HG03442 (cell line): ENCODE results near the gene PP2D1.
"Not testable (repeated sequence)": the region's sequence is repeated elsewhere in the genome, so short reads cannot be mapped to it uniquely, and the experiment has no call there.

Experiments used
- ATAC-seq: cut with Tn5 transposase; IDR thresholded peaks from one replicate; pipeline ENCODE4 v1.9.1; 2021; ENCODE audit warnings: mild to moderate bottlenecking, moderate library complexity; ENCODE audit not compliant: unreplicated experiment

Gene PP2D1

GRCh38 chr3:19972054-19972453 lies 40.0 kb downstream of the PP2D1 start:
- ATAC-seq: no peak

DNA sequence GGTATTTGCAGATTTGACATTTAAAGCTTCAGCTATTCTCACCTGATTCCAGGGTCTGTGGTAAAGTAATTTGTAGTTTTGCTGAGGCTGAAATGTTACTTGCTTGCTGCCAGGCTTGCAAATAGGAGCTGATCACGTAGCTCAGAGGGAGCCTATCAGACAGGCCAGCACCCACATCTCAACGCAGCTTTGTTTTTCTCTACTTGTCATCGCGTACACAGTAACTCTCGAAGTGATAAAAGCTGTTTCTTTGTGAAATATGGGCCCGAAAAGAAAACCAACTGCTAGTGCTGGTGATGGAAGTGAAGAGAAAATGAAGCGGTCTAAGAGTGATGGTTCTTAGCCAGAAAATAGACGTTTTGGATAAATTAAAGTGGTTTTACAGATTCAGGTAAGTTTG lies 41.7 kb downstream of the PP2D1 start:
- ATAC-seq: no peak

GRCh38 chr3:19967812-19968211 lies 44.3 kb downstream of the PP2D1 start:
- ATAC-seq: no peak

DNA sequence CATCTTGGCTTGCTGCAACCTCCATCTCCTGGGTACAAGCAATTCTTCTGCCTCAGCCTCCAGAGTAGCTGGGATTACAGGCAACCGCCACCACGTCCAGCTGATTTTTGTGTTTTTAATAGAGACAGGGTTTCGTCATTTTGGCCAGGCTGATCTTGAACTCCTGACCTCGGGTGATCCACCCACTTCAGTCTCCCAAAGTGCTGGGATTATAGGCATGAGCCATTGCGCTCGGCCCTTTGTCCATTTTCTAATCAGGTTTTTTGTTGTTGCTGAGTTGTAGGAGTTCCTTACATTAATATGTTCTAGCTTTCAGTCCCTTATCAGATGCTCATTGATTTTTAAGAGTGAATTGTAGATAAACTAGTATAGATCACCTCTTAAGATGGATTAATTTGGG lies 44.9 kb downstream of the PP2D1 start:
- no peak for ATAC-seq

GRCh38 chr3:19961960-19962359 lies 50.1 kb downstream of the PP2D1 start:
- ATAC-seq: no peak

- ATAC-seq: no peak
Observed at GRCh38 chr3:19960696-19961095, 51.4 kb downstream of the PP2D1 start.

GRCh38 chr3:19959505-19959904 lies 52.6 kb downstream of the PP2D1 start:
- ATAC-seq: no peak

DNA sequence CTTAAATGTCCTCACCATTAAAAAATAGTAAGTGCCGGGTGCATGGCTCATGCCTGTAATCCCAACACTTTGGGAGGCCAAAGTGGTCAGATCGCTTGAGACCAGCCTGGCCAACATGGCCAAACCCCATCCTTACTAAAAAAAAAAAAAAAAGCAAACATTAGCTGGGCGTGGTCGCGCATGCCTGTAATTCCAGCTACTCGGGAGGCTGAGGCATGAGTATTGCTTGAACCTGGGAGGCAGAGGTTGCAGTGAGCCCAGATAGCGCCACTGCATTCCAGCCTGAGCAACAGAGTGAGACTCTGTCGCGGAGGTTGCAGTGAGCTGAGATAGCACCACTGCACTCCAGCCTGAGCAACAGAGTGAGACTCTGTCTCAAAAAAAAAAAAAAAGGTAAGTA lies 54.7 kb downstream of the PP2D1 start:
- not testable (repeated sequence) for ATAC-seq

DNA sequence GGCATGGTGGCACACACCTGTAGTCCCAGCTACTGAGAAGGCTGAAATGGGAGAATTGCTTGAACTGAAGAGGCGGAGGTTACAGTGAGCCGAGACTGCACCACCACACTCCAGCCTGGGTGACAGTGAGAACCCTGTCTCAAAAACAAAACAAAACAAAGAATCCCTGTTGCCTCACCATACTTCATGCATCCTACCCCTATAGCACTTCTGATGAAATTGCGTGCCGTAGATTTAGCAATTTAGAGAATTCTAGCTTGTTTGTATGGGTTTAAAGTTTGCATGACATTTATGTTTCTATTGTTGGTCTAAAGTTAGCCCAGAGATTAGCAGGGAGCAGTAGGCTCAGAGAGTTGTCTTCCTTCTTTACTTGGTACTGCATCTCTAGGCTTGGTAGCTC lies 57.4 kb downstream of the PP2D1 start:
- ATAC-seq: no peak

- ATAC-seq: no peak
Observed at GRCh38 chr3:19950316-19950715, 61.7 kb downstream of the PP2D1 start.

DNA sequence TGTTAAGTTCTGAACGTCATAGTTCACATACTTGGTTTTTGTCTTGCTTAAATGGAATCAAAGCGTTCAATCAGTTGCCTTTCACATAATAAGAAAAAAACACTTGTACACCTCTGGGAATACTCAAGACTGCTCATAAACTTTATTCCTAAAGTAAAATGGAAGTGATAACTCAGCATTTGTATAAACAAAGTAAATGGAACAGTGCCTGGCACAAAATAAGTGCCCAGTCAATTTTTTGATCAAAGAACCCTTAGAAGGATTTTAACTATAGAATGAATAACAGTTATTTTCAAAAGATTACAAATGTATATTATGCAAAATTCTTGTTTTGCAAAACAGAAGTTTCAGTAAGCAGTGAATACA lies 63.9 kb downstream of the PP2D1 start:
- ATAC-seq: no peak

DNA sequence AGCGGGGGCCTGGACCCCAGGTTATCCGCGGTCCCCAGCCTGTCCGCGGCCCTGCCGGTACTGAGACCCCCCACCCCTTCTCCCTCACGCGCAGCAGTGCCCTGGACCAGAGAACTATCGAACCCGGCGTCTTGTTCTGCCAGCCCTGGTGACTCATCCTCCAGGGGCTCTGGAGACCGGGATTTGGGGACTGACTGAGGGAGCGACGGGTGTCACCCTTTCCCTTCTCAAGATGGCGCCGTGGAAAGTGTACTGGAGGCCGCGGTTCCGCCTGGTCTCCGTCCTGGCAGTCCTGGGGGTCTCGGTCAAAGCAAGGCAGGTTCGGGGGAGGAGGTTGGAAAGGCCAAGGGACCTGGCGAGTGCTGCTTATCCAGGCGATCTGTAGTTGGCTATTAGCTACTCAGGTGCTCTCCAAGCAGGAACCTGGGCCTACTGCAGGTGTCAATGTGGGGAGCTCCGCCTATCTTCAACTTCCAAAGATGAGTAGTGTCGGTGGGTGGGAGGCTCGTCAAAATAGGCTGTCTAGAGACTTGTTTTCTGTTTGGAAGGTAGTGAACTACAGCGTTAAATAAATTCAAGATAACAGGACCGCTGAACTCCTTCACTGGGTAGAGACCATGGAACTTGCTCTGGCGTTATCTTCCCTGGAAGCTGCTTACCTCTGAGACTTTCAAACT lies 64.4 kb downstream of the PP2D1 start:
- peak; percentile 7 for ATAC-seq

GRCh38 chr3:19946832-19947548 lies 65.1 kb downstream of the PP2D1 start, which contains the start of gene RAB5A:
Gene RAB5A (plus strand): TSS chr3:19947097. CDS start chr3:19950899, 3,802 bp downstream.
- ATAC-seq: peak; percentile 95

- ATAC-seq: peak; percentile 3
Observed at GRCh38 chr3:19945969-19946831, 65.9 kb downstream of the PP2D1 start.

GRCh38 chr3:19945534-19945933 lies 66.5 kb downstream of the PP2D1 start:
- no peak for ATAC-seq

DNA sequence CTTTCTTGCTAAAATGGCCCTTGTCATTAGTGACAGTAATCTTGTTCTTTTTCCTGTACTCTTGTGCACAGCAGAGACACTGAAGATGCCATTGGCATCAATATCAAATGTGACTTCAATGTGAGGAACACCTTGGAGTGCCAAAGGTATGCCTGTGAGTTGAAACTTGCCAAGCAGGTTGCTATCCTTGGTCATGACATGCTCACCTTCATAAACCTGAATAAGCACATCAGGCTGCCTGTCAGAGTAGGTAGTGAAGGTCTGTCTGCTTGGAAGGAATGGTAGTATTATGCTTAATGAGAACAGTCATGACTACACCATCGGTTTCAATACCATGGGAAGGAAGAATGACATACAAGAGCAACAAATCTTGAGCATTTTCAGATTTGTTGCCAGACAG lies 71.4 kb downstream of the PP2D1 start:
- ATAC-seq: no peak

DNA sequence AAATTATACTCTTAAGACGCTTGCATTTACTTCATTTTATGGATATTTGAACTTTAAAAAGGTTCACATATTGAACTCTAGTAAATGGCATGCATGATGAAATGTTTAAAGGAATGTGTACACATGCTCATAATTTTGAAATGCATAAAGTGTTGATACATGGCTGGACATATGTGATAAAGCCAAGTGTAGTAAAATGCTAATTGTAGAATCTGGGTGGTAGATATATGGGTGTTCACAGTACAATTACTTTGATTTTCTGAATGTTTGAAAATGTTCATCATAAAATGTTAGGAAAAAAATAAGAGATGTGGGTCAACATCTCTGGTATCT lies 73.8 kb downstream of the PP2D1 start:
- ATAC-seq: no peak

GRCh38 chr3:19937459-19938294 lies 74.4 kb downstream of the PP2D1 start:
- ATAC-seq: no peak
